Measurements from ENCODE around the gene SLC26A2. TPM values are rescaled to one million over a fixed set of nuclear protein-coding genes. Genes with fewer than 3 reads are reported as not detected.
A peak's percentile ranks its signal among the peaks of the same experiment; 100 is the strongest.

SLC26A2 gene
- total RNA-seq (10 to 100 TPM in 3 of 5 donors, 1 to 10 TPM in 2; 5.2 to 11.0 (median 10.0) TPM), total RNA-seq (16.2 to 99.4 (median 50.4) reads per million in 29 experiments)
- total RNA-seq (2013) = 13.4 TPM

DNA sequence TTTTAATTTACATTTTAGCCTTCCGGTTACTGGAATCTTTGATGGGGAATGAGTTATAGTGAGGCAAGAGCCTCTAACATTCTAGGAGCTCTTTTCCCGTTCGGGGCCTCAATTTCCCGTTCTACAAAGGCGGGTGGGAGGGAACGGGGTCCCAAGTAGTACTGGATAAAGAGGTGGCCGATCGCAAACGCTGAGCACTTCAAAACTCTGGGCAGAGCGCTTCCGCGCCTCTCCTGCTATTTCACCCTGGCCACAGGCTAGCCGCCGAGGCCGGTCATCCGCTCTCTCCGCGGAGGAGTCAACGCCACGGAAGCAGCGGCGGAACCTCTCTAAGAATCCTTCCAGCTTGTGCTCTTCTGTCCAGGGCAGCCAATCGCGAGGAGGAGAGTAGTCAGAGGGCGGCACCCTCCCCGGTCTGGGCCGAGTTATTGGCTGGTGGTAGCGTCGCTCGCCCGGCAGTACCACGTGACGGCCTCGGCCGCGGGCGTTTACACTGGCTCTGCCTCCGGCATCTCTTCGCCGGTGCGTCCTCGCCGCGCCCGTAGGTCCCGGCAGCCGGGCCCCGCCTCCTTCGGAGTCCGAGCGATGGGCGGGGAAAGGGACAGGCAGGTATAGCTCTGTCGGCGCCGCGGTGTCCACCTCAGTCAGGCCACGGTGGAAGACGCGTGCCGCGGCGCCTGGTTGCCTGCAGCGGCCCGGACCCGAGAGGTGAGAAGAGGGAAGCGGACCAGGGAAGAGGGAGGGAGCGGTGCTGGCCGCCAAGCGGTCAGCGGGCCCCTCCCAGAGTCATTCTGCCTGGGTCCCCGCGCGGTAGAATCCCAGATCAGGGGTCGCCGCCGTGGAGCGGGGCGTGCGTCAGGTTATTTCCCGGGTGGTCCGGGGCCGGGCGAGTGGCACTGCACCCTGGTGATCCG, at the start of gene SLC26A2:
Gene SLC26A2 (plus strand): TSS at position 487 of the 914 bp plus-strand sequence. CDS start 16,895 bp downstream, outside the sequence.
- H3K9me3 ChIP-seq = no peaks in the 10 kb centered on the region
- Mint-ChIP-seq H3K9me3 (no peaks in the 10 kb centered on the region), H3K27ac (peak within 1 kb of the TSS; percentile 96 to 97), H3K27me3 (no peaks in the 10 kb centered on the region), H3K4me1 (peaks cover 35 to 37% (median 36%) of the 10 kb centered on the region in 3 donors), H3K4me3 (peak within 1 kb of the TSS; percentile 87 to 96 (median 90)), H3K36me3 (peaks cover 4% of the 10 kb centered on the region)
- peak within 1 kb of the TSS; percentile 62 to 96 for H3K4me3 ChIP-seq (ENCODE audit: control insufficient read depth in 1 of 2, extremely low read depth in 1 of 2, low read length in 1 of 2)
- H3K4me1 ChIP-seq (ENCODE audit: control insufficient read depth in 1 of 2, extremely low read depth in 1 of 2, insufficient read depth in 2 of 2, low read length in 2 of 2) = peaks cover 6 to 21% of the 10 kb centered on the region in 2 experiments
- ATAC-seq (replicated peaks in 1 of 4) (peak; percentile 99), DNase-seq (peak; percentile 84 to 96 (median 91))
- ChIA-PET CTCF (interaction anchor here (0.6 to 2.5 kb wide), 11 partner anchors 30 to 1839 kb away, joined by 3 to 13 read pairs (median 3); partner anchors contain the start of genes CSNK1A1 (in 1 of the 2), HMGXB3 (in 1 of the 2) and TIGD6 (in 1 of the 2)), POLR2A (interaction anchor here (0.6 to 1.0 kb wide), 3 partner anchors 42 to 1812 kb away, joined by 3 to 6 read pairs (median 4); no protein-coding TSS in a partner anchor)
- WGBS (ENCODE audit: insufficient coverage) = under 1% methylated on average over 81 of the region's 84 CpGs
- H3K36me3 ChIP-seq (ENCODE audit: control insufficient read depth in 2 of 2, extremely low read depth in 1 of 2, insufficient read depth in 1 of 2, low read length in 1 of 2) = peaks cover 0 to 2% of the 10 kb centered on the region in 2 donors
- no peaks in the 10 kb centered on the region for H3K27me3 ChIP-seq (replicated peaks in 1 of 2; ENCODE audit: control insufficient read depth in 2 of 2, extremely low read depth in 1 of 2, insufficient read depth in 2 of 2, low read length in 1 of 2)
- H3K27ac ChIP-seq (ENCODE audit: low read length) = peak within 1 kb of the TSS; percentile 89

DNA sequence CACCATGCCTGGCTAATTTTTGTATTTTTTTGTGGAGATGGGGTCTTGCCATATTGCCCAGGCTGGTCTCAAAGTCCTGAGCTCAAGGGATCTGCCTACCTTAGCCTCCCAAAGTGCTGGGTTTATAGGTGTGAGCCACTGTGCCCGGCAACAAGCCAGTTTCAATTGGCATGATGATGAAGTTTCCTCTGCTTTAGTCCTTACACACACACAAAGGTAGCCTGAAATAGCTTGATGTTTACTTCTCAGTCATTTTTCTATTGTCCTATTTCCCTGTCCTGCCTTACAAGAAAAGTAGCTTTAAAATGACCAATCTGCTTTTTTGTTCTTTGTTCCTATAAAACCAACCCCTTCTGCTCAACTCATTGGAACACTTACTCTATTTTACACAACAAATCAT, 49.5 kb upstream of the SLC26A2 start:
- ATAC-seq (replicated peaks in 1 of 4) (no peak), DNase-seq (no peak)
- Histone ChIP-seq H3K27ac (ENCODE audit: low read length) (no peak overlapping the region), H3K4me3 (ENCODE audit: control insufficient read depth in 1 of 2, extremely low read depth in 1 of 2, low read length in 1 of 2) (no peak overlapping the region), H3K36me3 (ENCODE audit: control insufficient read depth in 2 of 2, extremely low read depth in 1 of 2, insufficient read depth in 1 of 2, low read length in 1 of 2) (no peaks in the 10 kb centered on the region), H3K27me3 (replicated peaks in 1 of 2; ENCODE audit: control insufficient read depth in 2 of 2, extremely low read depth in 1 of 2, insufficient read depth in 2 of 2, low read length in 1 of 2) (peaks cover 2 to 6% of the 10 kb centered on the region in 2 experiments), H3K9me3 (no peaks in the 10 kb centered on the region), H3K4me1 (ENCODE audit: control insufficient read depth in 1 of 2, extremely low read depth in 1 of 2, insufficient read depth in 2 of 2, low read length in 2 of 2) (no peaks in the 10 kb centered on the region)
- no peaks in the 10 kb centered on the region for H3K4me1 Mint-ChIP-seq
- no peaks in the 10 kb centered on the region for H3K36me3 Mint-ChIP-seq
- no peak overlapping the region for H3K27ac Mint-ChIP-seq
- ChIA-PET POLR2A (interaction anchor here in 1 of 2 donors (0.6 kb wide), 1 partner anchor 67 kb away, joined by 4 read pairs; no protein-coding TSS in a partner anchor), CTCF (no interaction called here)
- H3K9me3 Mint-ChIP-seq = no peaks in the 10 kb centered on the region
- no CpG with 5 or more reads among the region's 1 CpG for WGBS (ENCODE audit: insufficient coverage)
- H3K4me3 Mint-ChIP-seq = no peak overlapping the region
- peaks cover 12 to 17% of the 10 kb centered on the region in 2 donors for H3K27me3 Mint-ChIP-seq

DNA sequence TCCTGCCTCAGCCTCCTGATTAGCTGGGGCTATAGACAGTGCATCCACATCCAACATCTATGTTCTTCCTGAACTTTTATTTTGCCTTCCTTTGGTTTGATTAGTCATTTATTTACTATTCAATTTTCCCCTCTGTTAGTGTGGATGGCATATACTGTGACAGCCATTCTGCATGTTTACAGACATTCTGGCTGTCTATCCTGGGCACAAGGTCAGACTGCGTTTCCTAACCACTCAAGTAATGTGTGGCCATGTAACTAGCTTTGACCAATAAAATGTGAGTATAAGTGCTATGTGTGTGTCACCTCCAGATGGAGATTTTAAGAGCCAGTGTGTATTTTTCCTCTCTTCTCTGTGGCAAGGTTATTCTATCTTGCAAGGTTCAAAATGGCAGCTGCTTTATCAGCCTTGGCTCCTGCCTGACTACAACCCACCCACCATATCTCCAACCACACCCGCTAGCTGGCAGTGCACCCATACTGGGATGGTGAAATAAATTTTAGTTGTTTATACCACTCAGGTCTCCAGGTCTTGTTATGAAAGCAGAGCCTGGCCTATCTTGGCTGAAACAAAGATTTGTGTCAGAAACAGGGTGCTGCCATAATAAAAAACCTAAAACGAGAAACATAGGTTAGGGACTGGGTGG, 48.2 kb upstream of the SLC26A2 start:
- H3K4me3 ChIP-seq (ENCODE audit: control insufficient read depth in 1 of 2, extremely low read depth in 1 of 2, low read length in 1 of 2) = no peak overlapping the region
- ChIA-PET CTCF (interaction anchor here in 1 of 2 donors (0.7 kb wide), 1 partner anchor 587 kb away, joined by 6 read pairs; no protein-coding TSS in a partner anchor), POLR2A (no interaction called here)
- H3K4me3 Mint-ChIP-seq = no peak overlapping the region
- peak overlapping the region in 1 of 2 donors; percentile 15 for H3K27ac Mint-ChIP-seq
- H3K36me3 Mint-ChIP-seq = no peaks in the 10 kb centered on the region
- H3K4me1 Mint-ChIP-seq = no peaks in the 10 kb centered on the region
- no peaks in the 10 kb centered on the region for H3K9me3 Mint-ChIP-seq
- H3K27ac ChIP-seq (ENCODE audit: low read length) = no peak overlapping the region
- WGBS (ENCODE audit: insufficient coverage) = 63% methylated on average over 2 of the region's 3 CpGs
- no peaks in the 10 kb centered on the region for H3K36me3 ChIP-seq (ENCODE audit: control insufficient read depth in 2 of 2, extremely low read depth in 1 of 2, insufficient read depth in 1 of 2, low read length in 1 of 2)
- ATAC-seq (replicated peaks in 1 of 4) (no peak), DNase-seq (no peak)
- no peaks in the 10 kb centered on the region for H3K9me3 ChIP-seq
- peaks cover 14 to 20% of the 10 kb centered on the region in 2 donors for H3K27me3 Mint-ChIP-seq
- no peaks in the 10 kb centered on the region for H3K4me1 ChIP-seq (ENCODE audit: control insufficient read depth in 1 of 2, extremely low read depth in 1 of 2, insufficient read depth in 2 of 2, low read length in 2 of 2)
- peaks cover 2 to 6% of the 10 kb centered on the region in 2 experiments for H3K27me3 ChIP-seq (replicated peaks in 1 of 2; ENCODE audit: control insufficient read depth in 2 of 2, extremely low read depth in 1 of 2, insufficient read depth in 2 of 2, low read length in 1 of 2)

DNA sequence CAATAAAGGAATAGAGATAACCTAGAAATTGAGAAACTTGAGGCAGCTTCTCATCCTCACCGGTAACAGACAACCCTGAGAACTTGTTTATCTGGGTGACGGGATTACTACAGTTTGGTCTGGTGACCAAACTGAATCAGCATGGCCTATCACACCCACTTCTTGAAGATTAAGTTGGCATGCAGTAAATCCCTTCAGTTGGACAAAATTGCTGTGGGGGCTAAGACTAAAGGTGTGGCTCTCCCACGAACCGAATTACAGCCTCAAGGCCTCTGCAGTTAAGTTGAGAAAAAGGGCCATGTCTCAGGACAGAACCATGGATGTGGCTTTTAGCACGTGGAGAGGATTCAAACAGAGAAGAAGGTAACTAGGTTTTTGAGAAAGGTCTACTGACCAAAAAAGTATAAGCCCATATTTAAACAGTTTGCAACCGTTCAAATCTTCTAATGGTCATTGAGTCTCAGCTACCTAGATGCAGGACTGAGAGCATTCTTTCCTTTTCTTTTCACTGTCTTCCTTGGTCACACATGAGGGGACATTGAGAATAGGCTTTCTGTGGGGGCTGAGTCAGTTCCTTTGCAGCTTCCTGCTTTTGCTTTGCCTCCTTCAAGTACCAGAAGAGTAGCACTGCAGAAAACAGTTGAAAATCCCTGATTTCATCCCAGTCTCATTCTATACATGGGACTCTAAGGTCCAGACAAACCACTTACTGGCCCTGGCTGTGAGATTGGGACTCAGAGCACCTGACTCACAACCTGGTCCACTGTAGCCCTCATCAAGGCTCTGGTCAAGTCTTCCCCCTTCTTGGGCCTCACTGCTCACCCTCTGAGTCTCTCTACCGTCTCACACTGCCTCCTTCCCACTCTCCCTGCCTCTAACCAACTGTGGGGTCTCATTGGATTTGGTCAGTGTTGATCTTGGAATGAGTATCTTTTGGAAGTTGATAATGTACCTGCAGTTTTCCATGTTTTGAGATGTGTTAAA, 46.8 kb upstream of the SLC26A2 start:
- Histone ChIP-seq H3K4me3 (ENCODE audit: control insufficient read depth in 1 of 2, extremely low read depth in 1 of 2, low read length in 1 of 2) (no peak overlapping the region), H3K36me3 (ENCODE audit: control insufficient read depth in 2 of 2, extremely low read depth in 1 of 2, insufficient read depth in 1 of 2, low read length in 1 of 2) (no peaks in the 10 kb centered on the region), H3K4me1 (ENCODE audit: control insufficient read depth in 1 of 2, extremely low read depth in 1 of 2, insufficient read depth in 2 of 2, low read length in 2 of 2) (no peaks in the 10 kb centered on the region), H3K9me3 (no peaks in the 10 kb centered on the region), H3K27me3 (replicated peaks in 1 of 2; ENCODE audit: control insufficient read depth in 2 of 2, extremely low read depth in 1 of 2, insufficient read depth in 2 of 2, low read length in 1 of 2) (peaks cover 2 to 8% of the 10 kb centered on the region in 2 experiments), H3K27ac (ENCODE audit: low read length) (no peak overlapping the region)
- no peak overlapping the region for H3K27ac Mint-ChIP-seq
- no peaks in the 10 kb centered on the region for H3K36me3 Mint-ChIP-seq
- H3K4me1 Mint-ChIP-seq = no peaks in the 10 kb centered on the region
- POLR2A ChIA-PET = no interaction called here
- H3K9me3 Mint-ChIP-seq = no peaks in the 10 kb centered on the region
- no peak for DNase-seq
- 74% methylated on average over 2 of the region's 7 CpGs for WGBS (ENCODE audit: insufficient coverage)
- H3K27me3 Mint-ChIP-seq = peaks cover 18 to 25% of the 10 kb centered on the region in 2 donors
- CTCF ChIA-PET = interaction anchor here in 1 of 2 donors (0.7 kb wide), 1 partner anchor 588 kb away, joined by 6 read pairs; no protein-coding TSS in a partner anchor
- ATAC-seq (replicated peaks in 1 of 4) = no peak
- H3K4me3 Mint-ChIP-seq = no peak overlapping the region

DNA sequence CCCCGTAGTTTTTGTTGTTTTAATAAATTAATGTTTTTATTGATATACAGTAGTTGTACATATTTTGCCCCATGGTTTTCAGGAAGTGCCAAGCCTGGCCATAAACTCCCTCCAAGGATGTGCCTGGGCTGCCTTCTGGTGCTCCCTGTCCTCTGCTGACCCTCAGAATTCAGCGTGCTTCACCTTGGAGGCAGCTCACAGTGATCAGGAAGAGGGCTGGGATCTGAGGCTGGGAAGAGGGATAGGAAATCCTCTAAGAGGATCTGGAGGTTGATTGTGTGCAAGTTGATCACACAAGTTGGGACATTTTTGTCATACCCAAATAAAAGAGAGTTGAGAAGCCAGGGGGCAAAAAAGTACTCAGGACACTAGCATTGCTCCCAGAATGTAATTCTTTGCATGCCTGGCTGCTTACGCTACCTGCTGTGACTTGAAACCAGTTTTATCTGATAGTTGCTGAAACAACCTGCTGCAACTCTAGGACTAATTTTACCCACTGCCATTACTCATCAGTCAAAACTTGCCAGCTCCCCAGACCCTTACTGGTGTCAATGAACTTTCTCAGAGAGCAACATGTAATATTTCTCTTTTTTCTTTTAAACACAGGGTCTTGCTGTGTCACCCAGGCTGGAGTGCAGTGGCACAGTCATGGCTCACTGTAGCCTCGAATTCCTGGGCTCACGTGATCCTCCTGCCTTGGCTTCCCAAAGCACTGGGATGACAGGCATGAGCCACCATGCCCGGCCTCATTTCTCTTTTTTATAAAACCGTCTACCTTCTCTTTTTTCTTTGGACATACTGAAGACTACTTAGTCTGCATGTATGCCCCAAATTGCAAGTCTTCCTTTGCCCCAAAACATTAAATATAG, 44.9 kb upstream of the SLC26A2 start:
- Mint-ChIP-seq H3K9me3 (no peaks in the 10 kb centered on the region), H3K4me1 (no peaks in the 10 kb centered on the region), H3K4me3 (no peak overlapping the region), H3K27ac (no peak overlapping the region), H3K27me3 (peaks cover 16 to 22% of the 10 kb centered on the region in 2 donors), H3K36me3 (no peaks in the 10 kb centered on the region)
- Histone ChIP-seq H3K4me3 (ENCODE audit: control insufficient read depth in 1 of 2, extremely low read depth in 1 of 2, low read length in 1 of 2) (no peak overlapping the region), H3K36me3 (ENCODE audit: control insufficient read depth in 2 of 2, extremely low read depth in 1 of 2, insufficient read depth in 1 of 2, low read length in 1 of 2) (no peaks in the 10 kb centered on the region), H3K27me3 (replicated peaks in 1 of 2; ENCODE audit: control insufficient read depth in 2 of 2, extremely low read depth in 1 of 2, insufficient read depth in 2 of 2, low read length in 1 of 2) (peaks cover 0 to 14% of the 10 kb centered on the region in 2 experiments), H3K9me3 (no peaks in the 10 kb centered on the region), H3K27ac (ENCODE audit: low read length) (no peak overlapping the region), H3K4me1 (ENCODE audit: control insufficient read depth in 1 of 2, extremely low read depth in 1 of 2, insufficient read depth in 2 of 2, low read length in 2 of 2) (no peaks in the 10 kb centered on the region)
- WGBS (ENCODE audit: insufficient coverage) = 81% methylated on average over 6 of the region's 7 CpGs
- ChIA-PET POLR2A (no interaction called here), CTCF (no interaction called here)
- no peak for DNase-seq
- no peak for ATAC-seq (replicated peaks in 1 of 4)
